Measurements from ENCODE around the gene ERCC1.

ERCC1 gene

GRCh38 chr19:45440873-45441654 lies 17.3 kb upstream of the ERCC1 start:
- Histone ChIP-seq H3K36me3 (replicated peaks; ENCODE audit: low read depth, low read length) (no peaks in the 10 kb centered on the region), H3K9me3 (ENCODE audit: insufficient read depth, low read length) (no peaks in the 10 kb centered on the region), H3K4me1 (ENCODE audit: low read length) (peaks cover 22% of the 10 kb centered on the region), H2AFZ (ENCODE audit: low read depth, low read length) (no peak overlapping the region), H3K79me2 (ENCODE audit: low read length) (no peaks in the 10 kb centered on the region), H3K4me3 (ENCODE audit: low read length) (no peak overlapping the region), H3K27ac (ENCODE audit: low read length) (no peak overlapping the region), H3K4me2 (ENCODE audit: low read length) (no peak overlapping the region), H3K27me3 (ENCODE audit: low read depth, low read length) (no peaks in the 10 kb centered on the region), H4K20me1 (ENCODE audit: insufficient read depth, low read length) (no peaks in the 10 kb centered on the region), H3K9ac (ENCODE audit: low read length) (no peak overlapping the region)
- TF ChIP-seq CTCF (IDR thresholded peaks at IDR 0.05; ENCODE audit: low read depth, low read length) = no peak
- TF ChIP-seq EZH2phosphoT487 (IDR thresholded peaks at IDR 0.05; ENCODE audit: low read depth) = no peak

DNA sequence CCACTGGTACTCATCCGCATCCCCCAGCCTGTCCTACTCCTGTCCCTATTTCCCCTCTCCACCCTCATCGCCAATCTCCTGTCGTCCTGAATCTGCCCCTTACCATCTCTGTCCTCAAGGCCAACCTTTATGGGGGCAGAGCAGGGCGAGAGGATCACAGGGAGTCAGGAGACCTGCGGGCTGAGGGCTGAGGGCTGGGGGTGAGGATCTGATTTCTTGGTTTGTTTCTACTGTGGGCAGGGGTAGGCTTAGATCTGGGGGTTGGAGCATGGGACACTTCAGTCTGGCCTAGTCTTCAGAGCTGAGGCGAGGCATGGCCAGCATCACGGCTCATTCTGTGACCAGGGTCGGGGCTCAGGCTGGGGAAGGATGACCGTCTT lies 16.5 kb upstream of the ERCC1 start:
- H3K27ac ChIP-seq (ENCODE audit: low read length) = peak overlapping the region; percentile 61
- H3K27me3 ChIP-seq (ENCODE audit: low read depth, low read length) = no peaks in the 10 kb centered on the region
- H3K79me2 ChIP-seq (ENCODE audit: low read length) = no peaks in the 10 kb centered on the region
- peak overlapping the region; percentile 83 for H3K9ac ChIP-seq (ENCODE audit: low read length)
- H3K4me1 ChIP-seq (ENCODE audit: low read length) = peaks cover 22% of the 10 kb centered on the region
- peak overlapping the region; percentile 84; the same call in 1 of the 2 replicates for H2AFZ ChIP-seq (ENCODE audit: low read depth, low read length)
- no peaks in the 10 kb centered on the region for H4K20me1 ChIP-seq (ENCODE audit: insufficient read depth, low read length)
- no peaks in the 10 kb centered on the region for H3K9me3 ChIP-seq (ENCODE audit: insufficient read depth, low read length)
- H3K36me3 ChIP-seq (replicated peaks; ENCODE audit: low read depth, low read length) = no peaks in the 10 kb centered on the region
- peak overlapping the region; percentile 81 for H3K4me2 ChIP-seq (ENCODE audit: low read length)
- H3K4me3 ChIP-seq (ENCODE audit: low read length) = peak overlapping the region; percentile 83
- TF ChIP-seq CTCF (IDR thresholded peaks at IDR 0.05; ENCODE audit: low read depth, low read length) (no peak), EZH2phosphoT487 (IDR thresholded peaks at IDR 0.05; ENCODE audit: low read depth) (no peak)

GRCh38 chr19:45439569-45440258 lies 16.0 kb upstream of the ERCC1 start:
- H2AFZ ChIP-seq (ENCODE audit: low read depth, low read length) = peak overlapping the region; percentile 84; the same call in 1 of the 2 replicates
- H3K4me3 ChIP-seq (ENCODE audit: low read length) = peak overlapping the region; percentile 83
- no peaks in the 10 kb centered on the region for H4K20me1 ChIP-seq (ENCODE audit: insufficient read depth, low read length)
- no peaks in the 10 kb centered on the region for H3K27me3 ChIP-seq (ENCODE audit: low read depth, low read length)
- H3K27ac ChIP-seq (ENCODE audit: low read length) = peak overlapping the region; percentile 61
- TF ChIP-seq EZH2phosphoT487 (IDR thresholded peaks at IDR 0.05; ENCODE audit: low read depth) (no peak), CTCF (IDR thresholded peaks at IDR 0.05; ENCODE audit: low read depth, low read length) (peak; percentile 97)
- peak overlapping the region; percentile 81 for H3K4me2 ChIP-seq (ENCODE audit: low read length)
- no peaks in the 10 kb centered on the region for H3K79me2 ChIP-seq (ENCODE audit: low read length)
- peaks cover 18% of the 10 kb centered on the region for H3K4me1 ChIP-seq (ENCODE audit: low read length)
- H3K9me3 ChIP-seq (ENCODE audit: insufficient read depth, low read length) = no peaks in the 10 kb centered on the region
- no peaks in the 10 kb centered on the region for H3K36me3 ChIP-seq (replicated peaks; ENCODE audit: low read depth, low read length)
- H3K9ac ChIP-seq (ENCODE audit: low read length) = peak overlapping the region; percentile 83

GRCh38 chr19:45439190-45439568 lies 15.5 kb upstream of the ERCC1 start:
- Histone ChIP-seq H2AFZ (ENCODE audit: low read depth, low read length) (peak overlapping the region; percentile 31; the same call in 1 of the 2 replicates), H3K27ac (ENCODE audit: low read length) (no peak overlapping the region), H3K4me2 (ENCODE audit: low read length) (peak overlapping the region; percentile 81), H3K4me3 (ENCODE audit: low read length) (peak overlapping the region; percentile 83), H3K27me3 (ENCODE audit: low read depth, low read length) (no peaks in the 10 kb centered on the region), H3K4me1 (ENCODE audit: low read length) (peaks cover 17% of the 10 kb centered on the region), H3K36me3 (replicated peaks; ENCODE audit: low read depth, low read length) (no peaks in the 10 kb centered on the region), H3K79me2 (ENCODE audit: low read length) (no peaks in the 10 kb centered on the region), H4K20me1 (ENCODE audit: insufficient read depth, low read length) (no peaks in the 10 kb centered on the region), H3K9me3 (ENCODE audit: insufficient read depth, low read length) (no peaks in the 10 kb centered on the region), H3K9ac (ENCODE audit: low read length) (peak overlapping the region; percentile 83)
- TF ChIP-seq CTCF (IDR thresholded peaks at IDR 0.05; ENCODE audit: low read depth, low read length) (no peak), EZH2phosphoT487 (IDR thresholded peaks at IDR 0.05; ENCODE audit: low read depth) (no peak)
